ENCODE data around the gene SNRPA.
A peak's percentile ranks its signal among the peaks of the same experiment; 100 is the strongest.

Gene SNRPA

GRCh38 chr19:40791996-40792395, 41.0 kb downstream of the SNRPA start:
- TF ChIP-seq CTCF (IDR thresholded peaks at IDR 0.05; ENCODE audit: low read depth, low read length) (no peak), MYC (IDR thresholded peaks at IDR 0.05; ENCODE audit: low read depth, low read length) (no peak), MAX (IDR thresholded peaks at IDR 0.05; ENCODE audit: low read depth, low read length) (no peak), POLR2A (IDR thresholded peaks at IDR 0.05; ENCODE audit: extremely low read depth, insufficient read length) (no peak)

GRCh38 chr19:40797166-40797962, 46.4 kb downstream of the SNRPA start:
- DNase-seq (ENCODE audit: low read depth) = no peak
- peak overlapping the region; percentile 65 for H3K4me3 ChIP-seq (ENCODE audit: low read depth, low read length)
- TF ChIP-seq POLR2A (IDR thresholded peaks at IDR 0.05; ENCODE audit: extremely low read depth, insufficient read length) (no peak), MYC (IDR thresholded peaks at IDR 0.05; ENCODE audit: low read depth, low read length) (no peak), CTCF (IDR thresholded peaks at IDR 0.05; ENCODE audit: low read depth, low read length) (no peak), MAX (IDR thresholded peaks at IDR 0.05; ENCODE audit: low read depth, low read length) (no peak)

More at GRCh38 chr19:40791996-40792395, 41.0 kb downstream of the SNRPA start:
- H3K4me3 ChIP-seq (ENCODE audit: low read depth, low read length) = no peak overlapping the region
- DNase-seq (ENCODE audit: low read depth) = no peak

- TF ChIP-seq MYC (IDR thresholded peaks at IDR 0.05; ENCODE audit: low read depth, low read length) = peak; percentile 65; the same call in 1 of the 2 replicates
- peak; percentile 28 for TF ChIP-seq CTCF (IDR thresholded peaks at IDR 0.05; ENCODE audit: low read depth, low read length)
- peak; percentile 27 for TF ChIP-seq POLR2A (IDR thresholded peaks at IDR 0.05; ENCODE audit: extremely low read depth, insufficient read length)
- TF ChIP-seq MAX (IDR thresholded peaks at IDR 0.05; ENCODE audit: low read depth, low read length) = peak; percentile 64; the same call in 1 of the 2 replicates
- peak; percentile 91 for DNase-seq (ENCODE audit: low read depth)
- H3K4me3 ChIP-seq (ENCODE audit: low read depth, low read length) = peak overlapping the region; percentile 65
These were observed 47.1 kb downstream of the SNRPA start for GRCh38 chr19:40797963-40798682.

GRCh38 chr19:40798683-40799557, 47.9 kb downstream of the SNRPA start, which contains the start of gene EGLN2:
TSS of gene EGLN2 (plus strand) at chr19:40799191. CDS start at chr19:40800573, 1,382 bp downstream.
- TF ChIP-seq MAX (IDR thresholded peaks at IDR 0.05; ENCODE audit: low read depth, low read length) (peak; percentile 47; the same call in 1 of the 2 replicates), POLR2A (IDR thresholded peaks at IDR 0.05; ENCODE audit: extremely low read depth, insufficient read length) (peak; percentile 27), CTCF (IDR thresholded peaks at IDR 0.05; ENCODE audit: low read depth, low read length) (no peak), MYC (IDR thresholded peaks at IDR 0.05; ENCODE audit: low read depth, low read length) (peak; percentile 65; the same call in 1 of the 2 replicates)
- DNase-seq (ENCODE audit: low read depth) = peak; percentile 99
- peak within 1 kb of the TSS; percentile 72 for H3K4me3 ChIP-seq (ENCODE audit: low read depth, low read length)

Data from NB4 (cell line).